HepG2 (cell line): ENCODE results near the gene KLC4. TPM values are rescaled to one million over a fixed set of nuclear protein-coding genes. Genes with fewer than 3 reads are reported as not detected.
A peak's percentile ranks its signal among the peaks of the same experiment; 100 is the strongest.

Experiments used
- BORCS8-MEF2B ChIP-seq: sonication (generic); formaldehyde crosslinking; IDR thresholded peaks from 2 replicates; pipeline ENCODE4 v1.8.0; 2022; ENCODE audit warnings: mild to moderate bottlenecking, missing genetic modification reagents
- HMG20B ChIP-seq: conservative IDR thresholded peaks from 2 replicates; pipeline ENCODE4 v1.6.1; 2016; ENCODE audit warnings: missing genetic modification reagents, missing compliant biosample characterization
- IRX3 ChIP-seq: sonication (generic); formaldehyde crosslinking; IDR thresholded peaks from 2 replicates; pipeline ENCODE4 v1.8.1; 2023; ENCODE audit warnings: mild to moderate bottlenecking, low read depth, missing genetic modification reagents, borderline replicate concordance
- KLF12 ChIP-seq: sonication (generic); formaldehyde crosslinking; IDR thresholded peaks from 2 replicates; pipeline ENCODE4 v1.4.0; 2020; ENCODE audit warnings: missing genetic modification reagents, borderline replicate concordance
- MAFF ChIP-seq: IDR thresholded peaks from 2 replicates; pipeline ENCODE4 v1.6.1; 2011; ENCODE audit warnings: low read depth, low read length, improper control_type of control experiment
- MED1 ChIP-seq: sonication (generic); formaldehyde crosslinking; IDR thresholded peaks from 2 replicates; pipeline ENCODE4 v1.4.0; 2020; ENCODE audit warnings: missing genetic modification reagents
- MTA3 ChIP-seq: sonication (generic); formaldehyde crosslinking; IDR thresholded peaks from 2 replicates; pipeline ENCODE4 v1.4.0; 2020; ENCODE audit warnings: missing genetic modification reagents
- NR2F6 ChIP-seq, 2 experiments: IDR thresholded peaks; 2 replicates each; pipeline ENCODE4 v1.6.1; 2016; ENCODE audit warnings: antibody characterized with exemption in 1 of 2, mild to moderate bottlenecking in 1 of 2
- RBM39 ChIP-seq: fragments of 200-400 bp; formaldehyde crosslinking; IDR thresholded peaks from one replicate; pipeline ENCODE4 v1.6.1; 2018; ENCODE audit warnings: antibody characterized with exemption, mild to moderate bottlenecking, low read depth, low read length; ENCODE audit not compliant: poor library complexity, severe bottlenecking
- TCF12 ChIP-seq, 2 experiments: fragments of 450-650 bp in 1 of 2; sonication (generic) in 1 of 2; formaldehyde crosslinking in 1 of 2; IDR thresholded peaks; 2 replicates each; pipeline versions ENCODE4 v1.6.1 to v1.8.0; 2017 to 2022; ENCODE audit warnings: antibody characterized with exemption in 1 of 2, mild to moderate bottlenecking in 1 of 2, missing genetic modification reagents in 1 of 2, moderate library complexity in 1 of 2
- YEATS4 ChIP-seq: sonication (generic); formaldehyde crosslinking; IDR thresholded peaks from 2 replicates; pipeline ENCODE4 v1.4.0; 2020; ENCODE audit warnings: missing genetic modification reagents, borderline replicate concordance
- ZBTB7B ChIP-seq: sonication (generic); formaldehyde crosslinking; IDR thresholded peaks from 2 replicates; pipeline ENCODE4 v1.4.0; 2020; ENCODE audit warnings: missing genetic modification reagents
- ZNF605 ChIP-seq: sonication (generic); formaldehyde crosslinking; IDR thresholded peaks from 2 replicates; pipeline ENCODE4 v1.8.0; 2022; ENCODE audit warnings: mild to moderate bottlenecking, missing genetic modification reagents
- ZNF777 ChIP-seq: sonication (generic); formaldehyde crosslinking; IDR thresholded peaks from 2 replicates; pipeline ENCODE4 v1.4.0; 2020; ENCODE audit warnings: missing genetic modification reagents
- polyA plus RNA-seq, 8 experiments: library from polyadenylated mRNA; depleted of rRNA in 3 of 8; stranded (reverse) in 7 of 8; unstranded in 1 of 8; fragments of >200 nt; fragmentation: Illumina TruSeq in 4 of 8; extraction: Trizol in 4 of 8; gene quantifications; 2 replicates each; pipeline versions ENCODE4 v1.2.1 to v1.2.3, GENCODE V29; 2011 to 2016; ENCODE audit warnings: low read depth in 4 of 8, missing spikeins in 1 of 8, mixed read lengths in 1 of 8; ENCODE audit not compliant: insufficient read depth in 1 of 8
- total RNA-seq, 5 experiments: library from RNA; depleted of rRNA; stranded (reverse); fragments of >200 nt; fragmentation: Illumina TruSeq; extraction: Trizol; gene quantifications; 2 replicates each; pipeline ENCODE4 v1.2.3, GENCODE V29; 2016; ENCODE audit warnings: low read depth in 1 of 5
- TF ChIP-seq, protein P1 (sequence below): sonication (generic); formaldehyde crosslinking; IDR thresholded peaks from 2 replicates; pipeline ENCODE4 v1.8.1; 2023; ENCODE audit warnings: mild to moderate bottlenecking, inconsistent platforms, moderate library complexity, missing genetic modification reagents, borderline replicate concordance

Gene KLC4
- total and polyA plus RNA-seq, 2 of the 13 experiments (the other 11 are each of a cell fraction or from before 2014, with no cell fraction given) = 45.4 to 70.4 TPM

DNA sequence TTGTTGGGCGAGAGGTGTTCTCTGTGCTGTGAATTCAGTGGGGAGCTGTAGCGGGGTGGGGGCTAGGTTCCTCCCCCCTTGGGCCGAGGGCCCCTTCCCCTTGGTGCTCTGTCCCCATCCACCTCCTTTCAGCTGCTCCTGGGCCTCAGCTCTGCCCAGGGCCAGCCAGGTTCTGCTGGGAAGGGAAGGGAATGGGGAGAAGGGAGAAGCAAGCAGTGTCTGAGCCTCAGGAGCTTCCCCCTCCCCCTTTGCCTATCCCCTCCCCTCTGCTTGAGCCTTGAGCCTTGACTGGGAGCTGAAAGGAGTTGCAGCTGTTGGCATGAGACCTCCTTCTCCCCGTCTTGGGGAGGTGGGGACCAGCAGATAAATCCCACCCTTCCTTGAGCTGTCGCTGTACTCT lies 38.6 kb upstream of the KLC4 start (continued):
- TF ChIP-seq, protein P1, sequence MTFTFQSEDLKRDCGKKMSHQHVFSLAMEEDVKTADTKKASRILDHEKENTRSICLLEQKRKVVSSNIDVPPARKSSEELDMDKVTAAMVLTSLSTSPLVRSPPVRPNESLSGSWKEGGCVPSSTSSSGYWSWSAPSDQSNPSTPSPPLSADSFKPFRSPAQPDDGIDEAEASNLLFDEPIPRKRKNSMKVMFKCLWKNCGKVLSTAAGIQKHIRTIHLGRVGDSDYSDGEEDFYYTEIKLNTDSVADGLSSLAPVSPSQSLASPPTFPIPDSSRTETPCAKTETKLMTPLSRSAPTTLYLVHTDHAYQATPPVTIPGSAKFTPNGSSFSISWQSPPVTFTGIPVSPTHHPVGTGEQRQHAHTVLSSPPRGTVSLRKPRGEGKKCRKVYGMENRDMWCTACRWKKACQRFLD (CRISPR knock-in tag) = no peak
- peak; percentile 3; the same call in 1 of the 2 replicates for TF ChIP-seq BORCS8-MEF2B
- no peak for TF ChIP-seq YEATS4
- no peak for TF ChIP-seq MAFF
- TF ChIP-seq KLF12 (CRISPR knock-in tag) = no peak
- TF ChIP-seq ZBTB7B (CRISPR knock-in tag) = no peak
- TF ChIP-seq MTA3 = no peak
- no peak for TF ChIP-seq NR2F6 (IDR thresholded peaks at IDR 0.05)
- no peak for TF ChIP-seq NR2F6 (CRISPR knock-in tag; IDR thresholded peaks at IDR 0.05)
- TF ChIP-seq TCF12 (IDR thresholded peaks at IDR 0.05) = no peak
- TF ChIP-seq TCF12 (CRISPR knock-in tag; IDR thresholded peaks at IDR 0.05) = no peak
- no peak for TF ChIP-seq MED1 (CRISPR knock-in tag)
- TF ChIP-seq ZNF777 (CRISPR knock-in tag) = no peak
- peak; percentile 35; the same call in 1 of the 2 replicates for TF ChIP-seq IRX3 (CRISPR knock-in tag)
- no peak for TF ChIP-seq HMG20B (CRISPR knock-in tag)
- TF ChIP-seq ZNF605 = 0 out of 2 replicates have a peak, but pooled peaks have one; percentile 20
- TF ChIP-seq RBM39 = no peak
